WTC11 (cell line): Measurements from ENCODE around the gene SPTY2D1.

ENCODE experiments used
- ELF4 ChIP-seq: sonication (generic); formaldehyde crosslinking; IDR thresholded peaks from 2 replicates; pipeline ENCODE4 v1.8.1; 2022; ENCODE audit warnings: low read depth, mild to moderate bottlenecking, moderate library complexity, missing genetic modification reagents
- JUN ChIP-seq: sonication (generic); formaldehyde crosslinking; IDR thresholded peaks from 2 replicates; pipeline ENCODE4 v1.8.0; 2023; ENCODE audit warnings: mild to moderate bottlenecking, missing genetic modification reagents
- MYBL2 ChIP-seq: sonication (generic); formaldehyde crosslinking; IDR thresholded peaks from 2 replicates; pipeline ENCODE4 v1.8.1; 2023; ENCODE audit warnings: mild to moderate bottlenecking, moderate library complexity, missing genetic modification reagents
- NR1H2 ChIP-seq: sonication (generic); formaldehyde crosslinking; IDR thresholded peaks from 2 replicates; pipeline ENCODE4 v1.9.0; 2021; ENCODE audit warnings: mild to moderate bottlenecking, moderate library complexity, missing genetic modification reagents
- NR3C1 ChIP-seq: sonication (generic); formaldehyde crosslinking; conservative IDR thresholded peaks from 2 replicates; pipeline ENCODE4 v1.8.1; 2023; ENCODE audit warnings: low read depth, mild to moderate bottlenecking, missing genetic modification reagents
- SMAD3 ChIP-seq: sonication (generic); formaldehyde crosslinking; IDR thresholded peaks from 2 replicates; pipeline ENCODE4 v1.8.0; 2022; ENCODE audit warnings: missing genetic modification reagents, mild to moderate bottlenecking, borderline replicate concordance
- SP1 ChIP-seq: sonication (generic); formaldehyde crosslinking; conservative IDR thresholded peaks from 2 replicates; pipeline ENCODE4 v1.8.1; 2022; ENCODE audit warnings: missing genetic modification reagents
- ZBTB21 ChIP-seq: sonication (generic); formaldehyde crosslinking; IDR thresholded peaks from 2 replicates; pipeline ENCODE4 v1.8.1; 2023; ENCODE audit warnings: mild to moderate bottlenecking, missing genetic modification reagents, borderline replicate concordance
- ZBTB43 ChIP-seq: sonication (generic); formaldehyde crosslinking; IDR thresholded peaks from 2 replicates; pipeline ENCODE4 v1.8.1; 2023; ENCODE audit warnings: mild to moderate bottlenecking, missing genetic modification reagents
- ZNF512 ChIP-seq: sonication (generic); formaldehyde crosslinking; IDR thresholded peaks from 2 replicates; pipeline ENCODE4 v1.8.1; 2022; ENCODE audit warnings: missing genetic modification reagents, borderline replicate concordance
- TF ChIP-seq, protein P1 (sequence below): fragments of 200-600 bp; IDR thresholded peaks from 2 replicates; pipeline ENCODE4 v1.8.0; 2022; ENCODE audit warnings: antibody characterized with exemption

DNA sequence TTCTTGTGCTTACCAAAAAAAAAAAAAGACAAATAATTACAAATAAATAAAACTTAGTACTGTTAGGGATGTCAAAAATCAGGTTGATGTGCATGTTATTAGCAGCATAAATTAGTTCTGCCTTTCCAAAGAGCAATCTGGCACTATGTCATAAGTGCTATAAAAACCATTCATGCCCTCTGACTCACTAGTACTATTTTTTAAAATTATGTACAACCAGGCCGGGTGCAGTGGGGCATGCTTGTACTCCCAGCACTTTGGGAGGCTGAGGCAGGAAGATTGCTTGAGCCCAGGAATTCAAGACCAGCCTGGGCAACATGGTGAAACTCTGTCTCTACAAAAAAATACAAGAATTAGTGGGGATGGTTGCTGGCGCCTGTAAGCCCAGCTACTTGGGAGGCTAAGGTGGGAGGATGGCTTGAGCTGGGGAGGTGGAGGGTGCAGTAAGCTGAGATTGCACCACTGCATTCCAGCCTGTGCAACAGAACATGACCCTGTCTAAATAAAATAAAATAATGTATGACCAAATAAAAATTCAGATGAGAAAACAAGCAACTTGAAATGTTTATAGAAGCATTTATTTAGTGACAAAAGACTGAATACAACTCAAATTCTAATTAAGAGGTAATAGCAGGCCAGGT is 70.9 kb downstream of the SPTY2D1 start:
- TF ChIP-seq JUN (CRISPR knock-in tag) (no peak), ZBTB43 (CRISPR knock-in tag) (no peak), NR3C1 (CRISPR knock-in tag) (no peak), NR1H2 (CRISPR knock-in tag) (no peak), MYBL2 (CRISPR knock-in tag) (no peak), SMAD3 (no peak), ZBTB21 (CRISPR knock-in tag) (no peak), ELF4 (CRISPR knock-in tag) (no peak), SP1 (CRISPR knock-in tag) (no peak), ZNF512 (CRISPR knock-in tag) (no peak)
- TF ChIP-seq, protein P1, sequence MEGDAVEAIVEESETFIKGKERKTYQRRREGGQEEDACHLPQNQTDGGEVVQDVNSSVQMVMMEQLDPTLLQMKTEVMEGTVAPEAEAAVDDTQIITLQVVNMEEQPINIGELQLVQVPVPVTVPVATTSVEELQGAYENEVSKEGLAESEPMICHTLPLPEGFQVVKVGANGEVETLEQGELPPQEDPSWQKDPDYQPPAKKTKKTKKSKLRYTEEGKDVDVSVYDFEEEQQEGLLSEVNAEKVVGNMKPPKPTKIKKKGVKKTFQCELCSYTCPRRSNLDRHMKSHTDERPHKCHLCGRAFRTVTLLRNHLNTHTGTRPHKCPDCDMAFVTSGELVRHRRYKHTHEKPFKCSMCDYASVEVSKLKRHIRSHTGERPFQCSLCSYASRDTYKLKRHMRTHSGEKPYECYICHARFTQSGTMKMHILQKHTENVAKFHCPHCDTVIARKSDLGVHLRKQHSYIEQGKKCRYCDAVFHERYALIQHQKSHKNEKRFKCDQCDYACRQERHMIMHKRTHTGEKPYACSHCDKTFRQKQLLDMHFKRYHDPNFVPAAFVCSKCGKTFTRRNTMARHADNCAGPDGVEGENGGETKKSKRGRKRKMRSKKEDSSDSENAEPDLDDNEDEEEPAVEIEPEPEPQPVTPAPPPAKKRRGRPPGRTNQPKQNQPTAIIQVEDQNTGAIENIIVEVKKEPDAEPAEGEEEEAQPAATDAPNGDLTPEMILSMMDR, result no peak
